NB4 (cell line): ENCODE results near the gene RPL13A.

Experiments used
- MYC ChIP-seq: IDR thresholded peaks from 2 replicates; pipeline ENCODE4 v1.6.1; 2011; ENCODE audit warnings: low read depth, low read length
- POLR2A ChIP-seq: IDR thresholded peaks from 2 replicates; pipeline ENCODE4 v1.6.1; 2011; ENCODE audit warnings: mild to moderate bottlenecking; ENCODE audit not compliant: insufficient read length; ENCODE audit errors: extremely low read depth
- TF ChIP-seq, protein P1 (sequence below): IDR thresholded peaks from one replicate; pipeline ENCODE4 v1.5.1; 2012; ENCODE audit warnings: low read depth, low read length
- TF ChIP-seq, protein P2 (sequence below): IDR thresholded peaks from 2 replicates; pipeline ENCODE4 v1.6.1; 2011; ENCODE audit warnings: low read depth, low read length

DNA sequence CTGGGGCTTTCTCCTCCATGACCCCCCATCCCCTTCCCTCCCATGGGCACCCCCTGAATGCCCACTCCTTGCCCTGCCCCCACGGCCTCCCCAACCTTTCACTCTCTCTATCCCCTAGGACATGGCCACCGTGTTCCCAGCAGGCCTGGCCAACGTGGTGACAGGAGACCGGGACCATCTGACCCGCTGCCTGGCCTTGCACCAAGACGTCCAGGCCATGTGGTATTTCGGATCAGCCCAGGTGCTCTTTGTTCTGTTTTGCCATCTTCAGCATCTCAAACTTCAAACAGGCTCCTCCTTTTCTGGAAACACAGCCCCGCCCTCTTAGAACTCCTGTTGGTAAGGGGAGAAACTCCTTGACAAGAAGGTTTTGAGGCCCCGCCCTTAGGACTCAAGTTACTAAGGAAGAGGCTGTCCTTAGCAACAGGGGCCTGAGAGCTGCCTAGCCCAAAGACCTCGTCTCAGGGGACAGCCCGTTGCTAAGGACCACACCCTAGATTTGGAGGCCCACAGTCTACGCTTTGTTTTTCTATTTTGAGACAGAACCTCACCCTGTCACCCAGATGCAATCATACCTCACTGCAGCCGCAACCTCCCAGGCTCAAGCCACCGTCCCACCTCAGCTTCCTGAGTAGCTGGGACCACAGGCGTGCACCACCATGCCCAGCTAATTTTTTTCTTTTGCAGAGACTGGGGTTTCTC is 18.5 kb upstream of the RPL13A start:
- no peak for TF ChIP-seq POLR2A
- TF ChIP-seq, protein P1, sequence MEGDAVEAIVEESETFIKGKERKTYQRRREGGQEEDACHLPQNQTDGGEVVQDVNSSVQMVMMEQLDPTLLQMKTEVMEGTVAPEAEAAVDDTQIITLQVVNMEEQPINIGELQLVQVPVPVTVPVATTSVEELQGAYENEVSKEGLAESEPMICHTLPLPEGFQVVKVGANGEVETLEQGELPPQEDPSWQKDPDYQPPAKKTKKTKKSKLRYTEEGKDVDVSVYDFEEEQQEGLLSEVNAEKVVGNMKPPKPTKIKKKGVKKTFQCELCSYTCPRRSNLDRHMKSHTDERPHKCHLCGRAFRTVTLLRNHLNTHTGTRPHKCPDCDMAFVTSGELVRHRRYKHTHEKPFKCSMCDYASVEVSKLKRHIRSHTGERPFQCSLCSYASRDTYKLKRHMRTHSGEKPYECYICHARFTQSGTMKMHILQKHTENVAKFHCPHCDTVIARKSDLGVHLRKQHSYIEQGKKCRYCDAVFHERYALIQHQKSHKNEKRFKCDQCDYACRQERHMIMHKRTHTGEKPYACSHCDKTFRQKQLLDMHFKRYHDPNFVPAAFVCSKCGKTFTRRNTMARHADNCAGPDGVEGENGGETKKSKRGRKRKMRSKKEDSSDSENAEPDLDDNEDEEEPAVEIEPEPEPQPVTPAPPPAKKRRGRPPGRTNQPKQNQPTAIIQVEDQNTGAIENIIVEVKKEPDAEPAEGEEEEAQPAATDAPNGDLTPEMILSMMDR, result no peak
- TF ChIP-seq, protein P2, sequence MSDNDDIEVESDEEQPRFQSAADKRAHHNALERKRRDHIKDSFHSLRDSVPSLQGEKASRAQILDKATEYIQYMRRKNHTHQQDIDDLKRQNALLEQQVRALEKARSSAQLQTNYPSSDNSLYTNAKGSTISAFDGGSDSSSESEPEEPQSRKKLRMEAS, result no peak
- no peak for TF ChIP-seq MYC
